Kasumi-1 (cell line): ENCODE data around the gene NPIPB8.
"Not testable (repeated sequence)": the region's sequence is repeated elsewhere in the genome, so short reads cannot be mapped to it uniquely, and the experiment has no call there.

ENCODE experiments used
- DNase-seq, 2 experiments: peaks; one replicate each; lab custom pipeline; 2025; lab: John Stamatoyannopoulos, UW

The NPIPB8 gene

GRCh38 chr16:28637765-28638164, at the start of gene NPIPB8:
Gene NPIPB8 (plus strand): TSS chr16:28638065. CDS start chr16:28638361, 296 bp downstream.
- DNase-seq = not testable (repeated sequence)

DNA sequence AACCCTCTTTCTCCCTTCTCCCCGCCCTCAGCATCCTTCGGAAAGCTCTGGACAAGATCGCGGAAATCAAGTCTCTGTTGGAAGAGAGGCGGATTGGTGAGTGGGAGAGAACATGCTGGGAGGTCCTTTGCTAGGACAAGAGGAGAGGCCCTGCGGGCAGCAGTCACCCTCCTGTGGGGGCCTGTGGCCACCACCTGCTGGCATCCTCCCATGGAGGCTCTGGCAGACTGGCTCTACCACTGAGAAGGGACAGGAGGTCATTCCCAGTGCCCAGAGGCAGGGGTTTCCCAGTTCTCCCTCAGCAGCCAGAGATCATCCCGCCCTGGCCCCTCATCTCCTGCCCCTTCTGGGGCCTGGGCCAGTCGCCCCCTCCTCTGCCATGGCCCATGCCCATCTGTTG, 48.8 kb upstream of the NPIPB8 start:
- no peak for DNase-seq

DNA sequence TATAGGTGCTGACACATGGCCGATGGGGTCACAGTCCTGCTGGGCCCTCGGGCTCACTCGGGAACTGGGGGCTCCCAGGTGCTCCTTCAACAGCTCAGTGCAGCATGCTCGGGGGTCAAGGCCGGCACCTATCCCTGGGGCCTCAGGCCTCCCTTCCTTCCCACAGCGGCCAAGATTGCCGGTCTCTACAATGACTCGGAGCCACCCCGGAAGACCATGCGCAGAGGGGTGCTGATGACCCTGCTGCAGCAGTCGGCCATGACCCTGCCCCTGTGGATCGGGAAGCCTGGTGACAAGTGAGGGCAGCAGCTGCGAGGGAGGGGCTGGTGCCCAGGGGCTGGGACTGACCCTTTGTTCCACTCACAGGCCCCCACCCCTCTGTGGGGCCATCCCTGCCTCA, 47.9 kb upstream of the NPIPB8 start:
- no peak for DNase-seq

GRCh38 chr16:28590384-28591340, 47.2 kb upstream of the NPIPB8 start:
- DNase-seq = no peak

DNA sequence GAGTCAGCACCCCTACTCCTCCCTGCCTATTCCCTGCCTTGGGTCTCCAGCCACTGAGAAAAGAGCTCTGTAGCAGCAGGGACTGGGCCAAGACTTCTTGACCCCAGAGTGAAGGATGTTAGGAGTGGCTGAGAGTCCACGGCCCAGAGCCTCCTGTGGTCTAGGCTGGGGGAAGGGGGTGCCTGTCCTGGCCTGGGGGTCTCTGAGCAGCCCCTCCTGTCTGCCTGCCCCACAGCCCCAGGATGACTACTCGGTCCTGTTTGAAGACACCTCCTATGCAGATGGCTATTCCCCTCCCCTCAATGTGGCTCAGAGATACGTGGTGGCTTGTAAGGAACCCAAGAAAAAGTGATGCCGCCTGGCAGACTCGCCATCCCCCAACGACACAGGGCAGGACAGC, 46.5 kb upstream of the NPIPB8 start:
- no peak for DNase-seq

- no peak for DNase-seq
Observed at GRCh38 chr16:28592511-28592910, 45.4 kb upstream of the NPIPB8 start.

DNA sequence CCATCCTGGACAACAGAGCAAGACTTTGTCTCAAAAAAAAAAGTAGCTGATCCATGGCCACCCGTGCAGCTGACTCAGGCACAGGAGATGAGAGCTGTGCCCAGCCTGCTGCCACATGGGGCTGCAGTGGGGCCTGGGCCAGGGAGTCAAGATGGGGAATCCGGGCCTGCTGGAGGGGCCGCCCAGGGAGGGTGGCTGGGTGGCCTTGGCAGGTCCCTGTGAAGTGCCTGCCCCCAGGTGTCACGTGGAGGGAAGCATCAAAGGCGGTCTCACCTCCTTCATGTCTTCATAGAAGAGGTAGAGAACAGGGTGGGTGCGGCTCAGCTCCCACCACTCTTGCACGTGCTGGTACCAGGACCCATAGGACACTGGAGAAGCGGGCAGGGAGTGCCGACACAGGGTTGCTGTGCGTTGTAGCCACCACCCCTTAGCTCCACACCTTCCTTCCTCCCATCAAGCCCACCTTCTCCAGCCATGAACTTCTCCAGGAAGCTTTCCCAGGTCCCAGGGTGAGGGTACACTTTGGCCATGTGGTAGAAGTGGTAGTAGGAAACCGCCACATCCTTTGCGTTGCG, 44.8 kb upstream of the NPIPB8 start:
- no peak for DNase-seq

GRCh38 chr16:28595451-28595850, 42.4 kb upstream of the NPIPB8 start:
- DNase-seq = not testable (repeated sequence)

GRCh38 chr16:28596115-28596630, 41.7 kb upstream of the NPIPB8 start:
- DNase-seq = no peak

GRCh38 chr16:28596840-28597691, 40.8 kb upstream of the NPIPB8 start, which contains the start of gene SULT1A2:
Gene SULT1A2 (minus strand): TSS chr16:28597050. CDS start chr16:28595930, 1,120 bp downstream.
- DNase-seq = no peak

- DNase-seq = peak; percentile 1 to 3
Observed at GRCh38 chr16:28597692-28598261, 40.1 kb upstream of the NPIPB8 start.

DNA sequence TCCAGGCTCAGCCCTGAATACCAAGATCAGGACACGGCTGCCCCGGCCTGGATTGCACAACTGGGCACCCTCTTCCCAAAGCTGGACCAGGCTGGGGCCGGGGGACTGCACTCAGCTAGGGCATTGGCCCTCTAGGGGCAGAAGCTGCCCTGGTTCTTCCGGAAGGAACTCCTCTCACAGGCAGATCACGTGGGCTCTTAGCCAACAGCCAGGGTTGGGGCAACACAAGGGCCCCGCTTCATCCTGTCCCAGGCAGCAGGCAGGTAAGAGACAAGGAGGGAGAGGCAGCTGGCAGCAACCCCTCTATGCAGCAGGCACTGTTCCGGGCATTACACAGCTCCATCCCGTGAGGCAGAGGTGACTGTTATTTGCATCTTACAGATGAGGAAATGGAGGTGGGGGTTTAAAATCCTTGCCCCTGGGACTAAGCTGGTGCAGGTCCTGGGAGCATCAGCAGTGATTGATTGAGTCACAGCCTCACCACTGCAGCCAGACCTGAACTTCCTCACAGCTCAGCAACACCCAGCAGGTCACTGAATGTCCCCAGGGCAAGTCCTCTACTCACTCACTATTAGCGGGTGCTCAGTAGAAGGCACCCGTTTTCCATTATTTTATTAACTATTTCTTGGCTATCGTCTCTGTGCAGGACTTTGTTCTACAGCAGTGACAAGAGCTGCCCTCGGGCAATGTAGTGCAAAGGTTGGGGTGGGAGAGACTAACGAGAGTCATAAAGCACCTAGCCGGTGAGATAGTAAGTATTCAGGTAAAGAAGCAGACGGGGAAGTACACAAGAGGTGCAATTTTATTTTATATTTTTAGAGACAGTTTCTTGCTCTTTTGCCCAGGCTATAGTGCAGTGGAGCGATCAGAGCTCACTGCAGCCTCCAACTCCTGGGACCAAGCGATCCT, 38.2 kb upstream of the NPIPB8 start:
- not testable (repeated sequence) for DNase-seq

DNA sequence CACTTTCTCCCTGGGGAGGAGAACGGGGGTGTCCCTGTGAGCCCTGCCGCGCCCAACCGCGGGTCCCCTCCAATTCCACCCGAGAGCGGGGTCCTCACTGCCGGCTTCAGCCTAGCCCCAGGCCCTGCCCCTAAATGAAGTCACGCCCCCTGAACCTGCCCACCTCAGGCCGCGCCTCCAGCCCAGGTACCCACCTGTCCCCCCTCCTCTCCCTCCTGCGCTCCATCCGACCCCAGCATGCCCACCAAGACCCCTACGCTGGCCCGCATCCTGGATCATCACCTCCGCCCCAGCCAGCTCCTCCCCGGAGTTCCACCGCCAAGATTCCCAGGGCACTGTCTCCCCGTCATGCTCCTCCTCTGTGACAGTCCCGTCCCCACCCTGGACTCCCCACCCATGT, 36.9 kb upstream of the NPIPB8 start:
- not testable (repeated sequence) for DNase-seq

DNA sequence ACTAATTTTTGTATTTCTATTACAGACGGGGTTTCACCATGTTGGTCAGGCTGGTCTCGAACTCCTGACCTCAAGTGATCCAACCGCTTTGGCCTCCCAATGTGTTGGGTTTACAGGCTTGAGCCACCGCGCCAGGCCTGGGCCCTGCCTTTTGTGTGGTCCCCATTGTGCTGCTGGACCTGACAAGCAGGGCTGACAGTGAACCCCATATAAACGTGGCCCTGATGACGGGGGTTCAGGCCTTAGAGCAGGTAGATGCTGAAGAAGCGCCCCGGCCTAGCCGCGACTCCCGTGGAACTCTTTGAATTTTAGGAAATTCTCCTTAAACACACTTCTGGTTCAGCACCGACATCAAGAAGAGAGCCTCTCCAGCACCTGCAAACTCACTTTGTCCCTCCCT, 36.3 kb upstream of the NPIPB8 start:
- not testable (repeated sequence) for DNase-seq

DNA sequence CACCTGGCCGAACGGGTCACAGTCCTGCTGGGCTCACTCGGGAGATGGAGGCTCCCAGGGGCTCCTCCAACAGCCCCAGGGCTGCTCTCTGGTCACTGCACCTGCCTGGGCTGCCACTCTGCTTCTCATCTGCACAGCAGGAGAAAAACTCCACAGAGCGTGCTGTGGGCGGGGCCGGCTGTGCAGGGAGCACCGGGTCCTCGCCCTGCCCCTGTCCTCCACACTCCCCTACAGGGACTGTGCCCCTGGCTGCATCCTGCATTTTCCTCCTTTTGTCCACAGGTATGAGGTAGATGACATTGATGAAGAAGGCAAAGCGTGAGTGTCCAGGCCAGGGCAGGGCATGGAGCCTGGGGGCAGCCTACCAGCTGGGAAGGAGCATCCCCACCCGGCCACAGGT, 35.8 kb upstream of the NPIPB8 start:
- DNase-seq = not testable (repeated sequence)

GRCh38 chr16:28602529-28602928, 35.3 kb upstream of the NPIPB8 start:
- DNase-seq = no peak

DNA sequence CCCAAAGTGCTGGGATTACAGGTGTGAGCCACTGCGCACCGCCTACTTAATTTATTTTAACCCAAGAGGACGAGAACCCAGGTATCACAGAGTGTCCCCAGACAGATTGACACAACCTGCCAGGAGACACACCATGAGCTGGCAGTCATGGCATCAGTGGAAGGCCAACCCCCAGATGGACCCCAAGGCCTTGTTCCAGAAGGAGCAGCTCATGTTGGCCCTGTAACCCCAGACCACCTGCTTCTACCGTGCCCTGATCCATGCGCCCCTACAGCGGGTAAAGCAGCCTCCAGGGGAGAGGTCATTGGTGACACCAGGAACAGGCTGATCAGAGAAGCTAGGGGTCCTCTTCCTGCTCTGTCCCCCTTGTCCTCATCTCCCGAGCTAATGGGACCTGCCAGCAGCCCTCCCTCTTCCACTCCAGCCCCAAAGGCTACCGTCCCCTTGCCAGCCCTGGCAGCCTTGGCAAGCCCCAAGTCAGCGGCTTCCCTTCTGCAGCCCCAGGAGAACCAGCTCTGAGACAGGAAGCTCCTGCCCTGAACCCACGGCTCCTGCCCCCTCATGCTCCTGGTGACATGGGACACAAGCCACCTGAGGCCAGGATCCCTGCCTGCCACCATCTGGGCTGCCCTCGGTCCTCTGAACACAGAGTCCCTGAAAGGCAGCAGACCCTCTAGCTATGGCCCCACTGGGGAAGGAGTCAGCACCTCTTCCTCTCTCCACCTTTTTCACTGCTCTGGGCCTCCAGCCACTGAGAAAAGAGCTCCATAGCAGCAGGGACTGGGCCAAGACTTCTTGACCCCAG, 34.3 kb upstream of the NPIPB8 start:
- no peak for DNase-seq

- no peak for DNase-seq
Observed at GRCh38 chr16:28604186-28604565, 33.7 kb upstream of the NPIPB8 start.

- no peak for DNase-seq
Observed at GRCh38 chr16:28606291-28607115, 31.4 kb upstream of the NPIPB8 start.
